Right renal cortex interstitium (tissue), 3 donors: ENCODE results near the gene WDR88. TPM values are rescaled to one million over a fixed set of nuclear protein-coding genes. Genes with fewer than 3 reads are reported as not detected.

Source experiments
- DNase-seq, 3 donors: peaks; one replicate each; pipeline ENCODE4 v3.0.0-alpha.2; 2013; ENCODE audit warnings: low read depth in 3 of 3, low spot score in 2 of 3
- polyA plus RNA-seq, 3 donors: library from polyadenylated mRNA; unstranded; fragments of 120-200 nt; gene quantifications; one replicate each; pipeline ENCODE4 v1.2.1, GENCODE V29; 2013; ENCODE audit not compliant: insufficient read length in 3 of 3

The WDR88 gene
- polyA plus RNA-seq: 1 to 10 TPM in 2 of 3 donors, under 1 TPM in 1; 0.82 to 1.3 (median 1.1) TPM

GRCh38 chr19:33132021-33132420, at the start of gene WDR88:
Gene WDR88, plus strand, starts transcription at chr19:33132114. Its CDS starts 56 bp downstream, at chr19:33132170.
- DNase-seq: no peak

GRCh38 chr19:33085570-33086128, 46.3 kb upstream of the WDR88 start:
- no peak for DNase-seq

GRCh38 chr19:33086955-33087354, 45.0 kb upstream of the WDR88 start:
- DNase-seq: no peak

GRCh38 chr19:33089010-33089409, 42.9 kb upstream of the WDR88 start:
- no peak for DNase-seq

- DNase-seq: no peak
These were observed 41.7 kb upstream of the WDR88 start for GRCh38 chr19:33090179-33090578.

- DNase-seq: no peak
These were observed 38.3 kb upstream of the WDR88 start for GRCh38 chr19:33093420-33094210.

GRCh38 chr19:33094436-33095067, 37.4 kb upstream of the WDR88 start:
- DNase-seq: peak in 2 of 3 donors; percentile 37 to 41

- no peak for DNase-seq
These were observed 35.9 kb upstream of the WDR88 start for GRCh38 chr19:33096005-33096404.

- no peak for DNase-seq
These were observed 33.8 kb upstream of the WDR88 start for GRCh38 chr19:33098055-33098534.

GRCh38 chr19:33100894-33101644, 30.8 kb upstream of the WDR88 start:
- no peak for DNase-seq

- DNase-seq: no peak
These were observed 29.0 kb upstream of the WDR88 start for GRCh38 chr19:33102893-33103292.

- DNase-seq: no peak
These were observed 23.8 kb upstream of the WDR88 start for GRCh38 chr19:33108161-33108560.

GRCh38 chr19:33110137-33110910, 21.6 kb upstream of the WDR88 start:
- no peak for DNase-seq

- DNase-seq: no peak
These were observed 20.3 kb upstream of the WDR88 start for GRCh38 chr19:33111587-33111986.

- DNase-seq: no peak
These were observed 17.6 kb upstream of the WDR88 start for GRCh38 chr19:33114312-33114711.

- DNase-seq: no peak
These were observed 14.4 kb upstream of the WDR88 start for GRCh38 chr19:33117501-33117900.

- DNase-seq: no peak
These were observed 13.3 kb upstream of the WDR88 start for GRCh38 chr19:33118643-33119042.

- DNase-seq: no peak
These were observed 7.5 kb upstream of the WDR88 start for GRCh38 chr19:33124207-33125098.

- DNase-seq: no peak
These were observed 6.0 kb upstream of the WDR88 start for GRCh38 chr19:33125929-33126388.
